GM23338 (cell line): ENCODE results near the gene UBXN11.

Experiments used
- CREB1 ChIP-seq: fragments of 250-450 bp; sonication (Bioruptor Pico); IDR thresholded peaks from 2 replicates; pipeline ENCODE4 v1.5.0; 2020; ENCODE audit warnings: low read depth, mild to moderate bottlenecking, moderate library complexity
- CTCF ChIP-seq, 2 experiments: fragments of 200-600 bp in 1 of 2; sonication (generic) in 1 of 2; conservative IDR thresholded peaks; 2 replicates each; pipeline versions ENCODE4 v1.5.1 to v1.6.1; 2016 to 2017; ENCODE audit warnings: antibody characterized with exemption in 2 of 2, low read depth in 2 of 2, mild to moderate bottlenecking in 2 of 2, moderate library complexity in 1 of 2
- ETS1 ChIP-seq: IDR thresholded peaks from 2 replicates; pipeline ENCODE4 v1.6.1; 2016; ENCODE audit warnings: antibody characterized with exemption
- EZH2 ChIP-seq: fragments of 200-600 bp; sonication (generic); IDR thresholded peaks from one replicate; pipeline ENCODE4 v1.8.0; 2017; ENCODE audit warnings: antibody characterized with exemption, mild to moderate bottlenecking, low read depth; ENCODE audit not compliant: unreplicated experiment
- EZH2phosphoT487 ChIP-seq: fragments of 200-600 bp; sonication (generic); IDR thresholded peaks from one replicate; pipeline ENCODE4 v1.8.1; 2018; ENCODE audit warnings: antibody characterized with exemption; ENCODE audit not compliant: unreplicated experiment
- JUNB ChIP-seq: IDR thresholded peaks from one replicate; pipeline ENCODE4 v1.6.1; 2016; ENCODE audit warnings: antibody characterized with exemption; ENCODE audit not compliant: unreplicated experiment
- POLR2AphosphoS5 ChIP-seq: IDR thresholded peaks from 2 replicates; pipeline ENCODE4 v1.6.1; 2016; ENCODE audit warnings: antibody characterized with exemption, low read depth
- REST ChIP-seq: IDR thresholded peaks from one replicate; pipeline ENCODE4 v1.6.1; 2018; ENCODE audit warnings: antibody characterized with exemption; ENCODE audit not compliant: unreplicated experiment
- ZNF331 ChIP-seq: fragments of 250-450 bp; sonication (Bioruptor Pico); IDR thresholded peaks from 2 replicates; pipeline ENCODE4 v1.5.0; 2020; ENCODE audit warnings: low read depth, mild to moderate bottlenecking, moderate library complexity

GRCh38 chr1:26336477-26337205 is 30.2 kb upstream of the UBXN11 start:
- TF ChIP-seq CTCF (conservative IDR thresholded peaks at IDR 0.05; ENCODE audit: low read depth in 2 of 2), result no peak
- TF ChIP-seq ETS1, result peak; percentile 10; the same call in 1 of the 2 replicates
- peak; percentile 66 for TF ChIP-seq POLR2AphosphoS5
- no peak for TF ChIP-seq REST
- no peak for TF ChIP-seq EZH2
- no peak for TF ChIP-seq CREB1 (CRISPR knock-in tag)
- TF ChIP-seq JUNB, result no peak
- TF ChIP-seq EZH2phosphoT487, result no peak
- TF ChIP-seq ZNF331, result no peak
